Fibroblast of lung (primary cell): ENCODE measurements around the gene FOXL1. TPM values are rescaled to one million over a fixed set of nuclear protein-coding genes. Genes with fewer than 3 reads are reported as not detected.

Experiments used
- DNase-seq, 2 donors: peaks; one replicate each; pipeline versions ENCODE4 v3.0.0 to v3.0.0-alpha.2; 2010; ENCODE audit warnings: low read depth in 2 of 2
- H2AFZ ChIP-seq: 2 replicates; pipeline ENCODE4 v1.5.1; 2012; ENCODE audit warnings: low read length, control low read depth, inconsistent platforms
- H3K27ac ChIP-seq: 2 replicates; pipeline ENCODE4 v1.5.1; 2011; ENCODE audit warnings: low read length, control low read depth; ENCODE audit not compliant: insufficient read depth
- H3K27me3 ChIP-seq: 2 replicates; pipeline ENCODE4 v1.5.1; 2011; ENCODE audit warnings: mild to moderate bottlenecking, low read length; ENCODE audit not compliant: control insufficient read depth, insufficient read depth
- H3K36me3 ChIP-seq: 2 replicates; pipeline ENCODE4 v1.5.1; 2011; ENCODE audit warnings: low read length; ENCODE audit not compliant: control insufficient read depth, insufficient read depth
- H3K4me1 ChIP-seq: 2 replicates; pipeline ENCODE4 v1.5.1; 2011; ENCODE audit warnings: low read length; ENCODE audit not compliant: control insufficient read depth, insufficient read depth; ENCODE audit errors: extremely low read depth
- H3K4me2 ChIP-seq: 2 replicates; pipeline ENCODE4 v1.5.1; 2011; ENCODE audit warnings: low read length, control low read depth; ENCODE audit not compliant: insufficient read depth; ENCODE audit errors: extremely low read depth
- H3K4me3 ChIP-seq, 4 experiments: fragments of 200-600 bp in 1 of 4; sonication (generic) in 1 of 4; replicated peaks in 1 of 4; 2 replicates each; pipeline ENCODE4 v1.5.1; 2011 to 2016; ENCODE audit warnings: low read length in 4 of 4, low read depth in 3 of 4, mild to moderate bottlenecking in 3 of 4, control low read depth in 2 of 4, inconsistent platforms in 1 of 4, mixed read lengths in 1 of 4; ENCODE audit not compliant: insufficient read depth in 1 of 4; ENCODE audit errors: control extremely low read depth in 1 of 4
- H3K79me2 ChIP-seq: 2 replicates; pipeline ENCODE4 v1.5.1; 2012; ENCODE audit warnings: mild to moderate bottlenecking, low read length, inconsistent platforms; ENCODE audit not compliant: control insufficient read depth, insufficient read depth
- H3K9ac ChIP-seq: 2 replicates; pipeline ENCODE4 v1.5.1; 2011; ENCODE audit warnings: mild to moderate bottlenecking, low read length, control low read depth; ENCODE audit not compliant: insufficient read depth
- H3K9me3 ChIP-seq: 2 replicates; pipeline ENCODE4 v1.5.1; 2012; ENCODE audit warnings: low read depth, low read length; ENCODE audit not compliant: control insufficient read depth, insufficient read depth
- H4K20me1 ChIP-seq: 2 replicates; pipeline ENCODE4 v1.5.1; 2011; ENCODE audit warnings: low read length; ENCODE audit not compliant: control insufficient read depth, insufficient read depth; ENCODE audit errors: extremely low read depth
- CTCF ChIP-seq, 2 donors: IDR thresholded peaks in 1 of 2; conservative IDR thresholded peaks in 1 of 2; 1 replicate in 1 of 2; 2 replicates in 1 of 2; pipeline ENCODE4 v1.5.1; 2011 to 2012; ENCODE audit warnings: low read length in 2 of 2, control low read depth in 1 of 2, inconsistent platforms in 1 of 2, low read depth in 1 of 2, mild to moderate bottlenecking in 1 of 2
- EZH2 ChIP-seq: IDR thresholded peaks from 2 replicates; pipeline ENCODE4 v1.5.1; 2012; ENCODE audit warnings: low read length, control low read depth, mild to moderate bottlenecking; ENCODE audit errors: missing control alignments
- polyA plus RNA-seq, 2 donors: library from polyadenylated mRNA; depleted of rRNA in 1 of 2; stranded (reverse) in 1 of 2; unstranded in 1 of 2; fragments of >200 nt; gene quantifications; 2 replicates each; pipeline ENCODE4 v1.2.1, GENCODE V29; 2011 to 2012; ENCODE audit warnings: missing spikeins in 1 of 2
- total RNA-seq: library from RNA; depleted of rRNA; stranded (reverse); fragments of >200 nt; gene quantifications from 2 replicates; pipeline ENCODE4 v1.2.1, GENCODE V29; 2014

FOXL1 gene
- total and polyA plus RNA-seq, 2 donors (not counting 1 experiment from before 2014, with no cell fraction given): 5.9 to 27.4 TPM

- Histone ChIP-seq H3K79me2 (peaks cover 51% of the 10 kb centered on the region), H3K9me3 (no peaks in the 10 kb centered on the region), H3K27ac (peak overlapping the region; percentile 97), H3K36me3 (peaks cover 5% of the 10 kb centered on the region), H3K9ac (peak overlapping the region; percentile 87), H3K27me3 (no peaks in the 10 kb centered on the region), H4K20me1 (no peaks in the 10 kb centered on the region), H3K4me2 (peak overlapping the region; percentile 87), H3K4me3 (peak overlapping the region; percentile 62 to 86 (median 76)), H2AFZ (peak overlapping the region; percentile 50), H3K4me1 (peaks cover 17% of the 10 kb centered on the region)
- TF ChIP-seq CTCF (conservative IDR thresholded peaks at IDR 0.05 in 1 of 2, IDR thresholded peaks at IDR 0.05 in 1 of 2; ENCODE audit: low read depth in 1 of 2, low read length in 2 of 2) (peak; percentile 77 to 79), EZH2 (no peak)
- DNase-seq: peak; percentile 97 to 99
Measured at GRCh38 chr16:86575754-86576557, 2.4 kb upstream of the FOXL1 start.

- peak overlapping the region; percentile 87 for H3K9ac ChIP-seq
- peaks cover 4% of the 10 kb centered on the region for H3K36me3 ChIP-seq
- peak overlapping the region; percentile 97 for H3K27ac ChIP-seq
- no peaks in the 10 kb centered on the region for H4K20me1 ChIP-seq
- H3K4me1 ChIP-seq: peaks cover 17% of the 10 kb centered on the region
- H3K4me2 ChIP-seq: peak overlapping the region; percentile 86
- peaks cover 51% of the 10 kb centered on the region for H3K79me2 ChIP-seq
- TF ChIP-seq EZH2: no peak
- TF ChIP-seq CTCF (conservative IDR thresholded peaks at IDR 0.05 in 1 of 2, IDR thresholded peaks at IDR 0.05 in 1 of 2; ENCODE audit: low read depth in 1 of 2, low read length in 2 of 2): no peak
- peak; percentile 53 to 80 for DNase-seq
- no peaks in the 10 kb centered on the region for H3K27me3 ChIP-seq
- H2AFZ ChIP-seq: no peak overlapping the region
- H3K4me3 ChIP-seq: peak overlapping the region; percentile 62 to 86 (median 76)
- no peaks in the 10 kb centered on the region for H3K9me3 ChIP-seq
Measured at GRCh38 chr16:86576591-86577313, 1.6 kb upstream of the FOXL1 start.

- peaks cover 51% of the 10 kb centered on the region for H3K79me2 ChIP-seq
- peak overlapping the region; percentile 97 for H3K27ac ChIP-seq
- H3K4me2 ChIP-seq: peak overlapping the region; percentile 86
- H3K36me3 ChIP-seq: peaks cover 2% of the 10 kb centered on the region
- H4K20me1 ChIP-seq: no peaks in the 10 kb centered on the region
- H3K9me3 ChIP-seq: no peaks in the 10 kb centered on the region
- H3K4me1 ChIP-seq: peaks cover 15% of the 10 kb centered on the region
- peak overlapping the region; percentile 62 to 86 (median 76) for H3K4me3 ChIP-seq
- H3K27me3 ChIP-seq: no peaks in the 10 kb centered on the region
- no peak overlapping the region for H2AFZ ChIP-seq
- peak; percentile 80 to 93 for DNase-seq
- H3K9ac ChIP-seq: peak overlapping the region; percentile 87
- no peak for TF ChIP-seq EZH2
- TF ChIP-seq CTCF (conservative IDR thresholded peaks at IDR 0.05 in 1 of 2, IDR thresholded peaks at IDR 0.05 in 1 of 2; ENCODE audit: low read depth in 1 of 2, low read length in 2 of 2): no peak
Measured at GRCh38 chr16:86577314-86577971, 906 bp upstream of the FOXL1 start.
